Measurements from ENCODE around the gene ROR1. TPM values are rescaled to one million over a fixed set of nuclear protein-coding genes. Genes with fewer than 3 reads are reported as not detected.

ROR1 gene
- total RNA-seq, 1 donor from 2014 or later, result 131 TPM

GRCh38 chr1:64087768-64088167 lies 314.0 kb downstream of the ROR1 start:
- DNase-seq (ENCODE audit: low spot score), result no peak
- Mint-ChIP-seq H3K27ac (ENCODE audit: unreplicated experiment) (peak overlapping the region; percentile 57), H3K9me3 (ENCODE audit: low read depth) (no peaks in the 10 kb centered on the region), H3K36me3 (ENCODE audit: low read depth) (peaks cover 5% of the 10 kb centered on the region), H3K4me3 (ENCODE audit: unreplicated experiment) (no peak overlapping the region), H3K4me1 (ENCODE audit: low read depth) (peaks cover 46% of the 10 kb centered on the region), H3K27me3 (ENCODE audit: low read depth) (no peaks in the 10 kb centered on the region)
- TF ChIP-seq CTCF (IDR thresholded peaks at IDR 0.05), result no peak

- H3K4me1 Mint-ChIP-seq (ENCODE audit: low read depth), result peaks cover 69% of the 10 kb centered on the region
- H3K4me3 Mint-ChIP-seq (ENCODE audit: unreplicated experiment), result no peak overlapping the region
Observed at GRCh38 chr1:64090436-64090835, 316.6 kb downstream of the ROR1 start.

GRCh38 chr1:64092851-64093371 lies 319.1 kb downstream of the ROR1 start:
- H3K27me3 Mint-ChIP-seq (ENCODE audit: low read depth), result no peaks in the 10 kb centered on the region
- peaks cover 5% of the 10 kb centered on the region for H3K36me3 Mint-ChIP-seq (ENCODE audit: low read depth)
- no peak for DNase-seq (ENCODE audit: low spot score)
- no peaks in the 10 kb centered on the region for H3K9me3 Mint-ChIP-seq (ENCODE audit: low read depth)
- H3K4me1 Mint-ChIP-seq (ENCODE audit: low read depth), result peaks cover 52% of the 10 kb centered on the region
- TF ChIP-seq CTCF (IDR thresholded peaks at IDR 0.05), result no peak
- peak overlapping the region; percentile 88 for H3K27ac Mint-ChIP-seq (ENCODE audit: unreplicated experiment)
- no peak overlapping the region for H3K4me3 Mint-ChIP-seq (ENCODE audit: unreplicated experiment)

More at GRCh38 chr1:64090436-64090835, 316.6 kb downstream of the ROR1 start:
- TF ChIP-seq CTCF (IDR thresholded peaks at IDR 0.05), result no peak
- Mint-ChIP-seq H3K36me3 (ENCODE audit: low read depth) (peaks cover 5% of the 10 kb centered on the region), H3K27ac (ENCODE audit: unreplicated experiment) (no peak overlapping the region), H3K27me3 (ENCODE audit: low read depth) (no peaks in the 10 kb centered on the region), H3K9me3 (ENCODE audit: low read depth) (no peaks in the 10 kb centered on the region)
- DNase-seq (ENCODE audit: low spot score), result no peak

GRCh38 chr1:64093941-64094340 lies 320.1 kb downstream of the ROR1 start:
- H3K9me3 Mint-ChIP-seq (ENCODE audit: low read depth), result no peaks in the 10 kb centered on the region
- H3K4me3 Mint-ChIP-seq (ENCODE audit: unreplicated experiment), result no peak overlapping the region
- H3K36me3 Mint-ChIP-seq (ENCODE audit: low read depth), result peaks cover 5% of the 10 kb centered on the region
- H3K4me1 Mint-ChIP-seq (ENCODE audit: low read depth), result peaks cover 49% of the 10 kb centered on the region
- H3K27ac Mint-ChIP-seq (ENCODE audit: unreplicated experiment), result peak overlapping the region; percentile 88
- no peak for DNase-seq (ENCODE audit: low spot score)
- no peak for TF ChIP-seq CTCF (IDR thresholded peaks at IDR 0.05)
- H3K27me3 Mint-ChIP-seq (ENCODE audit: low read depth), result no peaks in the 10 kb centered on the region

- H3K4me3 Mint-ChIP-seq (ENCODE audit: unreplicated experiment), result no peak overlapping the region
- TF ChIP-seq CTCF (IDR thresholded peaks at IDR 0.05), result no peak
- H3K27ac Mint-ChIP-seq (ENCODE audit: unreplicated experiment), result peak overlapping the region; percentile 54
- no peaks in the 10 kb centered on the region for H3K27me3 Mint-ChIP-seq (ENCODE audit: low read depth)
- no peak for DNase-seq (ENCODE audit: low spot score)
- H3K4me1 Mint-ChIP-seq (ENCODE audit: low read depth), result peaks cover 48% of the 10 kb centered on the region
- no peaks in the 10 kb centered on the region for H3K9me3 Mint-ChIP-seq (ENCODE audit: low read depth)
- H3K36me3 Mint-ChIP-seq (ENCODE audit: low read depth), result peaks cover 5% of the 10 kb centered on the region
Observed at GRCh38 chr1:64095832-64096231, 322.0 kb downstream of the ROR1 start.
